H1 (cell line): Measurements from ENCODE around the gene MLLT6.

Experiments
- CHD2 ChIP-seq: IDR thresholded peaks from 2 replicates; pipeline ENCODE4 v1.6.1; 2012; ENCODE audit warnings: low read length, improper control_type of control experiment
- GTF2F1 ChIP-seq: IDR thresholded peaks from 2 replicates; pipeline ENCODE4 v1.6.1; 2012; ENCODE audit warnings: low read depth, low read length, improper control_type of control experiment, borderline replicate concordance
- JUN ChIP-seq: IDR thresholded peaks from 2 replicates; pipeline ENCODE4 v1.6.1; 2011; ENCODE audit warnings: low read depth, mild to moderate bottlenecking, improper control_type of control experiment, low read length
- KDM1A ChIP-seq: fragments of 200-600, 300-600 bp; sonication (generic); IDR thresholded peaks from 2 replicates; pipeline ENCODE4 v1.7.1; 2016; ENCODE audit warnings: mild to moderate bottlenecking, low read length, borderline replicate concordance
- POLR2A ChIP-seq, 2 experiments: IDR thresholded peaks; 1 replicate in 1 of 2; 2 replicates in 1 of 2; pipeline ENCODE4 v1.6.1; 2011; ENCODE audit warnings: low read depth in 2 of 2, low read length in 2 of 2, mild to moderate bottlenecking in 2 of 2; ENCODE audit errors: control extremely low read depth in 1 of 2
- RFX5 ChIP-seq: IDR thresholded peaks from 2 replicates; pipeline ENCODE4 v1.6.1; 2011; ENCODE audit warnings: low read depth, low read length, improper control_type of control experiment, borderline replicate concordance
- SIN3A ChIP-seq, 2 experiments: IDR thresholded peaks in 1 of 2; conservative IDR thresholded peaks in 1 of 2; 2 replicates each; pipeline ENCODE4 v1.6.1; 2011 to 2012; ENCODE audit warnings: low read length in 2 of 2, improper control_type of control experiment in 1 of 2, low read depth in 1 of 2, mild to moderate bottlenecking in 1 of 2
- TEAD4 ChIP-seq: IDR thresholded peaks from 2 replicates; pipeline ENCODE4 v1.6.1; 2012; ENCODE audit warnings: low read depth, low read length, inconsistent platforms, mixed read lengths
- YY1 ChIP-seq: IDR thresholded peaks from 2 replicates; pipeline ENCODE4 v1.6.1; 2011; ENCODE audit warnings: low read depth, mild to moderate bottlenecking, low read length
- TF ChIP-seq, protein P1 (sequence below), 3 experiments: IDR thresholded peaks; 1 replicate in 2 of 3; 2 replicates in 1 of 3; pipeline versions ENCODE4 v1.5.1 to v1.6.1; 2011; ENCODE audit warnings: low read length in 3 of 3, mild to moderate bottlenecking in 3 of 3, inconsistent platforms in 2 of 3, low read depth in 1 of 3, moderate library complexity in 1 of 3; ENCODE audit not compliant: insufficient read depth in 1 of 3; ENCODE audit errors: control extremely low read depth in 1 of 3
- TF ChIP-seq, protein P2 (sequence below): IDR thresholded peaks from 2 replicates; pipeline ENCODE4 v1.6.1; 2011; ENCODE audit warnings: low read length, improper control_type of control experiment

DNA sequence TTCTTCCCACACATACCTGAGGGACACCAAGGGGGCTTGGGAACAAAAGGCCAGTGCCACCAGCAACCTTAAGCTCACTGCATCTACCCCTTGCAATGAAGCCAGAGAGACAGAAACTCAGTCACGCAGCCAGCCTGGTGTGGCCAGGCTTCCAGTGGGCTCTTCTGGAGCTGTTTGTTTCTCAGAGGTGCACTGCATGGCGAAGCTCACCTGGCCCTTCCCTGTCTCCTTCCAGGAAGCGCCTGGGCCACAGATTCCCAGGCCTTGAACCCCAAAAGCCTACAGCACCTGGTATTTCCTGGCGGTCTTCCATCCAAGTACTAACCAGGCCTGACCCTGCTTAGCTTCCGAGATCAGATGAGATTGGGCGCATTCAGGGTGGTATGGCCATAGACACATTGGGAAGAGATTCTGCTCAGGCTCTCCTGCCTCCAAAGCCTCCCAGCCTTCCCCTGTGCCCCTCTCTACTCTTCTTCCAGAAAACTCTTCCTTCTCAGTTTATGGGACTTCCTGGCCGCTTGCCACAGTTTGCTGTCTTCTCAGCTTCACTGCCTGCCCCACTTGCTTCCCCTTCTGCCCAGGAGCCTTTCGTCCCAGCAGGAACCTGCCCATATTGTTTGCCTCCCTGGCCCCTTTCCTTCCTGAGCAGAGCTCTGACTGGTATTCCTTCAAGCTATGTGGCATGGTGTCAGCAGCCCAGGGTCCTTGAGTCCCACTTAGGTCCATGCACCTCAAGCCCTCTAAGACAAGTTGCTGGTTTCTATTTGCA is 26.6 kb downstream of the MLLT6 start:
- TF ChIP-seq TEAD4 = no peak
- TF ChIP-seq JUN = no peak
- TF ChIP-seq POLR2A (IDR thresholded peaks at IDR 0.05; ENCODE audit: control extremely low read depth in 1 of 2, low read depth in 2 of 2, low read length in 2 of 2) = 0 out of 3 replicates have a peak, but pooled peaks of 1 of the 2 experiments have one; percentile 8
- TF ChIP-seq, protein P1, sequence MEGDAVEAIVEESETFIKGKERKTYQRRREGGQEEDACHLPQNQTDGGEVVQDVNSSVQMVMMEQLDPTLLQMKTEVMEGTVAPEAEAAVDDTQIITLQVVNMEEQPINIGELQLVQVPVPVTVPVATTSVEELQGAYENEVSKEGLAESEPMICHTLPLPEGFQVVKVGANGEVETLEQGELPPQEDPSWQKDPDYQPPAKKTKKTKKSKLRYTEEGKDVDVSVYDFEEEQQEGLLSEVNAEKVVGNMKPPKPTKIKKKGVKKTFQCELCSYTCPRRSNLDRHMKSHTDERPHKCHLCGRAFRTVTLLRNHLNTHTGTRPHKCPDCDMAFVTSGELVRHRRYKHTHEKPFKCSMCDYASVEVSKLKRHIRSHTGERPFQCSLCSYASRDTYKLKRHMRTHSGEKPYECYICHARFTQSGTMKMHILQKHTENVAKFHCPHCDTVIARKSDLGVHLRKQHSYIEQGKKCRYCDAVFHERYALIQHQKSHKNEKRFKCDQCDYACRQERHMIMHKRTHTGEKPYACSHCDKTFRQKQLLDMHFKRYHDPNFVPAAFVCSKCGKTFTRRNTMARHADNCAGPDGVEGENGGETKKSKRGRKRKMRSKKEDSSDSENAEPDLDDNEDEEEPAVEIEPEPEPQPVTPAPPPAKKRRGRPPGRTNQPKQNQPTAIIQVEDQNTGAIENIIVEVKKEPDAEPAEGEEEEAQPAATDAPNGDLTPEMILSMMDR (IDR thresholded peaks at IDR 0.05; ENCODE audit: control extremely low read depth in 1 of 3, insufficient read depth in 1 of 3, low read depth in 1 of 3, low read length in 3 of 3) = no peak
- no peak for TF ChIP-seq KDM1A
- TF ChIP-seq CHD2 = no peak
- TF ChIP-seq YY1 = no peak
- no peak for TF ChIP-seq SIN3A (conservative IDR thresholded peaks at IDR 0.05 in 1 of 2, IDR thresholded peaks at IDR 0.05 in 1 of 2; ENCODE audit: low read depth in 1 of 2, low read length in 2 of 2)
- no peak for TF ChIP-seq GTF2F1
- TF ChIP-seq RFX5 = no peak
- TF ChIP-seq, protein P2, sequence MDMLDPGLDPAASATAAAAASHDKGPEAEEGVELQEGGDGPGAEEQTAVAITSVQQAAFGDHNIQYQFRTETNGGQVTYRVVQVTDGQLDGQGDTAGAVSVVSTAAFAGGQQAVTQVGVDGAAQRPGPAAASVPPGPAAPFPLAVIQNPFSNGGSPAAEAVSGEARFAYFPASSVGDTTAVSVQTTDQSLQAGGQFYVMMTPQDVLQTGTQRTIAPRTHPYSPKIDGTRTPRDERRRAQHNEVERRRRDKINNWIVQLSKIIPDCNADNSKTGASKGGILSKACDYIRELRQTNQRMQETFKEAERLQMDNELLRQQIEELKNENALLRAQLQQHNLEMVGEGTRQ = no peak
